WERI-Rb-1 (cell line): Measurements from ENCODE around the gene CD247.

Source experiments
- DNase-seq: peaks from one replicate; pipeline ENCODE4 v3.0.0-alpha.2; 2020
- H3K27ac ChIP-seq: fragments of 250-450 bp; sonication (Bioruptor Pico); 2 replicates; pipeline ENCODE4 v1.5.1; 2020; ENCODE audit warnings: mild to moderate bottlenecking, moderate library complexity
- H3K27me3 ChIP-seq: fragments of 250-450 bp; sonication (Bioruptor Pico); 2 replicates; pipeline ENCODE4 v1.5.1; 2021; ENCODE audit warnings: mild to moderate bottlenecking, low read depth, moderate library complexity; ENCODE audit not compliant: insufficient read depth, severe bottlenecking
- H3K36me3 ChIP-seq: fragments of 250-450 bp; sonication (Bioruptor Pico); 2 replicates; pipeline ENCODE4 v1.5.1; 2020; ENCODE audit warnings: mild to moderate bottlenecking, moderate library complexity
- H3K4me3 ChIP-seq: 2 replicates; pipeline ENCODE4 v1.5.1; 2011; ENCODE audit warnings: low read depth, mild to moderate bottlenecking, control low read depth, low read length
- H3K9me3 ChIP-seq: fragments of 250-450 bp; sonication (Bioruptor Pico); 2 replicates; pipeline ENCODE4 v1.5.1; 2021; ENCODE audit warnings: mild to moderate bottlenecking, moderate library complexity; ENCODE audit not compliant: severe bottlenecking
- CTCF ChIP-seq: IDR thresholded peaks from 2 replicates; pipeline ENCODE4 v1.5.1; 2011; ENCODE audit warnings: low read depth, mild to moderate bottlenecking, control low read depth, inconsistent platforms, low read length

The CD247 gene

GRCh38 chr1:167442854-167443565, 75.3 kb downstream of the CD247 start:
- H3K27ac ChIP-seq, result no peak overlapping the region
- H3K4me3 ChIP-seq, result no peak overlapping the region
- no peak for DNase-seq
- H3K27me3 ChIP-seq, result no peaks in the 10 kb centered on the region
- H3K36me3 ChIP-seq, result no peaks in the 10 kb centered on the region
- no peaks in the 10 kb centered on the region for H3K9me3 ChIP-seq
- TF ChIP-seq CTCF, result no peak

- TF ChIP-seq CTCF, result peak; percentile 68
- no peak overlapping the region for H3K27ac ChIP-seq
Observed at GRCh38 chr1:167442142-167442848, 76.0 kb downstream of the CD247 start.

GRCh38 chr1:167441222-167441621, 77.1 kb downstream of the CD247 start:
- Histone ChIP-seq H3K9me3 (no peaks in the 10 kb centered on the region), H3K27me3 (no peaks in the 10 kb centered on the region), H3K4me3 (no peak overlapping the region), H3K36me3 (no peaks in the 10 kb centered on the region), H3K27ac (no peak overlapping the region)
- no peak for DNase-seq
- no peak for TF ChIP-seq CTCF

More at GRCh38 chr1:167442142-167442848, 76.0 kb downstream of the CD247 start:
- Histone ChIP-seq H3K4me3 (no peak overlapping the region), H3K36me3 (no peaks in the 10 kb centered on the region), H3K27me3 (no peaks in the 10 kb centered on the region), H3K9me3 (no peaks in the 10 kb centered on the region)
- peak; percentile 77 for DNase-seq

- H3K9me3 ChIP-seq, result no peaks in the 10 kb centered on the region
- no peak for TF ChIP-seq CTCF
- H3K27me3 ChIP-seq, result no peaks in the 10 kb centered on the region
- H3K27ac ChIP-seq, result no peak overlapping the region
- no peaks in the 10 kb centered on the region for H3K36me3 ChIP-seq
- H3K4me3 ChIP-seq, result no peak overlapping the region
- no peak for DNase-seq
Observed at GRCh38 chr1:167440776-167441175, 77.6 kb downstream of the CD247 start.

- Histone ChIP-seq H3K36me3 (no peaks in the 10 kb centered on the region), H3K27me3 (no peaks in the 10 kb centered on the region), H3K4me3 (no peak overlapping the region), H3K9me3 (no peaks in the 10 kb centered on the region), H3K27ac (no peak overlapping the region)
- TF ChIP-seq CTCF, result no peak
- no peak for DNase-seq
Observed at GRCh38 chr1:167440345-167440744, 78.0 kb downstream of the CD247 start.
